Parathyroid adenoma (tissue), 2 donors: ENCODE data around the gene RAI14.
"Not testable (repeated sequence)": the region's sequence is repeated elsewhere in the genome, so short reads cannot be mapped to it uniquely, and the experiment has no call there.

Experiments
- H2AFZ ChIP-seq: fragments of 300-600 bp; sonication (generic); one replicate; pipeline ENCODE4 v1.7.0; 2017; ENCODE audit warnings: antibody characterized with exemption, mild to moderate bottlenecking
- H3K27ac ChIP-seq: fragments of 300-600 bp; sonication (generic); one replicate; pipeline ENCODE4 v1.7.0; 2017
- H3K27me3 ChIP-seq: fragments of 300-600 bp; sonication (generic); one replicate; pipeline ENCODE4 v1.7.0; 2017; ENCODE audit warnings: low read length; ENCODE audit not compliant: control insufficient read depth, insufficient read depth
- H3K36me3 ChIP-seq: fragments of 300-600 bp; sonication (generic); one replicate; pipeline ENCODE4 v1.7.0; 2017; ENCODE audit warnings: low read length; ENCODE audit not compliant: control insufficient read depth, insufficient read depth
- H3K4me1 ChIP-seq: fragments of 300-600 bp; sonication (generic); one replicate; pipeline ENCODE4 v1.7.0; 2017; ENCODE audit warnings: control low read depth
- H3K4me2 ChIP-seq: fragments of 300-600 bp; sonication (generic); one replicate; pipeline ENCODE4 v1.7.0; 2017; ENCODE audit warnings: low read length
- H3K4me3 ChIP-seq: fragments of 300-600 bp; sonication (generic); one replicate; pipeline ENCODE4 v1.7.0; 2017; ENCODE audit warnings: low read depth, low read length
- H3K79me2 ChIP-seq: fragments of 300-600 bp; sonication (generic); one replicate; pipeline ENCODE4 v1.7.0; 2017; ENCODE audit warnings: control low read depth
- H3K9ac ChIP-seq: fragments of 300-600 bp; sonication (generic); one replicate; pipeline ENCODE4 v1.7.0; 2017; ENCODE audit warnings: mild to moderate bottlenecking
- H3K9me3 ChIP-seq: fragments of 300-600 bp; sonication (generic); one replicate; pipeline ENCODE4 v1.7.0; 2017; ENCODE audit warnings: low read length; ENCODE audit not compliant: control insufficient read depth
- CTCF ChIP-seq: fragments of 300-600 bp; sonication (generic); IDR thresholded peaks from one replicate; pipeline ENCODE4 v1.7.0; 2017; ENCODE audit warnings: antibody characterized with exemption, mild to moderate bottlenecking
- donor health status: primary hyperparathyroidism.

The RAI14 gene

DNA sequence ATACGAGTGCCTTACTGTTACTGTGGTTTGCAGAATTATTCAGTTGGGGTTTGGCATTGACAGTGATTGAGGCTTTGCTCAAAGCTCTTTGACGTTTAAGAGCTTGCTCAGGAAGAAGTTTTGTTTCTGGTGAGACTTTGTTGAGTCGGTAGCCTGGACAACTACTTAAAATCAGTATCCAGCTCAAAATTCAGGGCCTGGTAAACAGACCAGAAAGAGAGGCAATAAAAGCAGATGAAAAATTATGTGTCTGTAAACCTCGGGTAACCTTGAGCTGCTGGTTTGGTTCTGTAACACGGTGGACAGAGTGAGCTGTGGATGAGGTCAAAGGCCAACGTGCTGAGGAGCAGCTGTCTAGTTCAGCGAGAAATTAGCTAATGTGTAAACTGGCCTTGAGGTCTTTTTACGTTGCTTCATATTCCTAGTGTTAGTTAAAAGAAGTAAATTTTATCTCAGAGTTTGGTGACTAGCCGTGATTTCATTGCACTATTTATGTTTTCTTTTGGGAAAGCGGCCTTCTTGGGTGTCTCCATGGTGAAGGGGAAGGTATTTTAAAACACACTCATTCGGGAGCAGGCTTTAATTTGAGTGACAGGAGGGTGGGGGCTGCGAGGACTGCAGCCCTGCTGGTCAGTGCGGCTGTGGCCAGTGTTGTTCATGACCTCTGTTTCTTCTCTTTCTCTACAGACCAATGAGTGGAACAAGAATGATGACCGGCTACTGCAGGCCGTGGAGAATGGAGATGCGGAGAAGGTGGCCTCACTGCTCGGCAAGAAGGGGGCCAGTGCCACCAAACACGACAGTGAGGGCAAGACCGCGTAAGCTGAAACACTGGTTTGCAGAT, 100.9 kb downstream of the RAI14 start:
- TF ChIP-seq CTCF = no peak
- no peak overlapping the region for H3K27ac ChIP-seq
- no peak overlapping the region for H3K9ac ChIP-seq

DNA sequence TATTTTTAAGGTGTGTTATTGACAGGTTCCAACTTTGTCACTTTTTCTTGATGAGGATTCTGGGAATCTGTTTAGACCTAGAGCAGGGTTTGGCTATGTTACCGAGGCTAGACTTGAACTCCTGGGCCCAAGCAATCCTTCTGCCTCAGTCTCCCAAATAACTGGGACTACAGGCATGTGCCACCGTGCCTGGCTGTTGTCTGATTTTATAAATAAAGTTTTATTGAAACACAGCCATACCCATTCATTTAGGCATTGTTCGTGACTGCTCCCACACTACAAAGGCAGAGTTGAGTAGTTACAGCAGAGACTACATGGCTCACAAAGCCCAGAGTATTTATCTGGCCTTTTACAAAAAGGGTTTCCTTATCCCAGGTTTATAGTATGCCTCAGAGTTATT, 102.4 kb downstream of the RAI14 start:
- Histone ChIP-seq H3K9me3 (no peaks in the 10 kb centered on the region), H2AFZ (no peak overlapping the region), H3K27me3 (no peaks in the 10 kb centered on the region), H3K9ac (no peak overlapping the region), H3K79me2 (no peaks in the 10 kb centered on the region), H3K4me1 (no peaks in the 10 kb centered on the region), H3K4me3 (no peak overlapping the region), H3K36me3 (no peaks in the 10 kb centered on the region), H3K27ac (no peak overlapping the region), H3K4me2 (no peak overlapping the region)
- TF ChIP-seq CTCF = no peak

More for the DNA sequence above, 100.9 kb downstream of the RAI14 start:
- Histone ChIP-seq H3K36me3 (no peaks in the 10 kb centered on the region), H3K4me3 (no peak overlapping the region), H2AFZ (no peak overlapping the region), H3K4me1 (no peaks in the 10 kb centered on the region), H3K9me3 (no peaks in the 10 kb centered on the region), H3K79me2 (peaks cover 2% of the 10 kb centered on the region), H3K27me3 (no peaks in the 10 kb centered on the region), H3K4me2 (no peak overlapping the region)

DNA sequence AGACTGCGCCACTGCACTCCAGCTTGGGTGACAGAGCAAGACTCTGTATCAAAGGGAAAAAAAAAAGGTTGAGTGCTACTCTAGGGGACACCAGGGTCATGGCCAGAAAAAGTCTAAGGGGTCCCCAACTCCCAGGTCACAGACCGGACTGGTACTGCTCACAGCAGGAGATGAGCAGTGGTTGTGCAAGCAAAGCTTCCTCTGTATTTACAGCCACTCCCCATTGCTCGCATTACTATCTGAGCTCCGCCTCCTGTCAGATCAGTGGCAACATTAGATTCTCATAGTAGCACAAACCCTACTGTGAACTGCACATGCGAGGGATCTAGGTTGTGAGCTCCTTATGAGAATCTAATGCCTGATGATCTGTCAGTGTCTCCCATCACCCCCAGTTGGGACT, 103.1 kb downstream of the RAI14 start:
- not testable (repeated sequence) for H3K4me1 ChIP-seq, H3K27me3 ChIP-seq, H2AFZ ChIP-seq, H3K4me2 ChIP-seq, H3K9me3 ChIP-seq, H3K27ac ChIP-seq, H3K36me3 ChIP-seq, H3K4me3 ChIP-seq, H3K9ac ChIP-seq, H3K79me2 ChIP-seq

GRCh38 chr5:34765662-34766061, 109.5 kb downstream of the RAI14 start:
- Histone ChIP-seq H3K36me3 (no peaks in the 10 kb centered on the region), H3K4me2 (no peak overlapping the region), H3K4me1 (no peaks in the 10 kb centered on the region), H3K4me3 (no peak overlapping the region), H3K9ac (no peak overlapping the region), H3K79me2 (no peaks in the 10 kb centered on the region), H3K27ac (no peak overlapping the region), H3K9me3 (no peaks in the 10 kb centered on the region), H3K27me3 (no peaks in the 10 kb centered on the region), H2AFZ (no peak overlapping the region)
- no peak for TF ChIP-seq CTCF

DNA sequence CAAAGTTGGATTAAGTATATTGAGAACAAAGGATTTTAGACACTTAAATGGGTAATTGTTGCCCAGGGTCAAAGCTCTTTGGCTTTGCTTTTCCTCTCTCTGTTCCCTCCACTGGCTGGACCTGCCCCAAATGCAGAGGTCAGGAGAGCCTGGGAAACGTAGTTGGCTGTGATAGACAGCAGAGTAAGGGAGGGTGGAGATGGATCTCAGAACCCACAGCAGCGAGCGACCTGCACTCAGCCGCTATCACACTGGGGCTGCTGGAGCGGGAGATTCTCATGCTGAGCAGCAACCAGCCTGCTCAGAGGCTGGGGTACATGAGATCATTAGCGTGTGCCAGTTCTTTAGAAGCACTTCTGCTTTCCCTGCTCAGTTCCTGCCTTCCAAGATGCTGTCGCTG, 111.1 kb downstream of the RAI14 start:
- Histone ChIP-seq H3K27me3 (no peaks in the 10 kb centered on the region), H3K36me3 (no peaks in the 10 kb centered on the region), H3K4me3 (no peak overlapping the region), H3K27ac (no peak overlapping the region), H3K9me3 (no peaks in the 10 kb centered on the region), H2AFZ (no peak overlapping the region), H3K9ac (no peak overlapping the region), H3K4me2 (no peak overlapping the region), H3K79me2 (no peaks in the 10 kb centered on the region), H3K4me1 (no peaks in the 10 kb centered on the region)
- TF ChIP-seq CTCF = no peak
